ENCODE data around the gene PTCD1. TPM values are rescaled to one million over a fixed set of nuclear protein-coding genes. Genes with fewer than 3 reads are reported as not detected.

The PTCD1 gene
- polyA plus RNA-seq, 1 donor (not counting 4 experiments of a cell fraction or from before 2014, with no cell fraction given) = 2.8 TPM

- H3K9ac ChIP-seq (ENCODE audit: control insufficient read depth, extremely low read depth, insufficient read depth, low read length) = no peak overlapping the region
- peaks cover 37 to 45% of the 10 kb centered on the region in 2 experiments for H3K36me3 ChIP-seq (ENCODE audit: control insufficient read depth in 2 of 2, extremely low read depth in 1 of 2, insufficient read depth in 2 of 2, low read length in 2 of 2)
- no peak for DNase-seq (ENCODE audit: low read depth, low spot score)
- no peak overlapping the region for H3K4me2 ChIP-seq (ENCODE audit: control insufficient read depth, extremely low read depth, insufficient read depth, low read depth, low read length)
- TF ChIP-seq, protein P1, sequence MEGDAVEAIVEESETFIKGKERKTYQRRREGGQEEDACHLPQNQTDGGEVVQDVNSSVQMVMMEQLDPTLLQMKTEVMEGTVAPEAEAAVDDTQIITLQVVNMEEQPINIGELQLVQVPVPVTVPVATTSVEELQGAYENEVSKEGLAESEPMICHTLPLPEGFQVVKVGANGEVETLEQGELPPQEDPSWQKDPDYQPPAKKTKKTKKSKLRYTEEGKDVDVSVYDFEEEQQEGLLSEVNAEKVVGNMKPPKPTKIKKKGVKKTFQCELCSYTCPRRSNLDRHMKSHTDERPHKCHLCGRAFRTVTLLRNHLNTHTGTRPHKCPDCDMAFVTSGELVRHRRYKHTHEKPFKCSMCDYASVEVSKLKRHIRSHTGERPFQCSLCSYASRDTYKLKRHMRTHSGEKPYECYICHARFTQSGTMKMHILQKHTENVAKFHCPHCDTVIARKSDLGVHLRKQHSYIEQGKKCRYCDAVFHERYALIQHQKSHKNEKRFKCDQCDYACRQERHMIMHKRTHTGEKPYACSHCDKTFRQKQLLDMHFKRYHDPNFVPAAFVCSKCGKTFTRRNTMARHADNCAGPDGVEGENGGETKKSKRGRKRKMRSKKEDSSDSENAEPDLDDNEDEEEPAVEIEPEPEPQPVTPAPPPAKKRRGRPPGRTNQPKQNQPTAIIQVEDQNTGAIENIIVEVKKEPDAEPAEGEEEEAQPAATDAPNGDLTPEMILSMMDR (optimal IDR thresholded peaks at IDR 0.05 in 1 of 3, IDR thresholded peaks at IDR 0.05 in 1 of 3, conservative IDR thresholded peaks at IDR 0.05 in 1 of 3; ENCODE audit: extremely low read depth in 1 of 3, insufficient read depth in 2 of 3, low read length in 3 of 3) = no peak
- TF ChIP-seq EZH2 (IDR thresholded peaks at IDR 0.05; ENCODE audit: low read length) = no peak
- H3K4me1 ChIP-seq (ENCODE audit: control insufficient read depth, extremely low read depth, insufficient read depth, low read length) = no peaks in the 10 kb centered on the region
- no peaks in the 10 kb centered on the region for H3K9me3 ChIP-seq (ENCODE audit: control insufficient read depth, low read depth, low read length)
- H2AFZ ChIP-seq (ENCODE audit: control insufficient read depth, low read length) = no peak overlapping the region
- no peaks in the 10 kb centered on the region for H3K79me2 ChIP-seq (ENCODE audit: control insufficient read depth, insufficient read depth, low read length)
- dilution Hi-C loops (cut with MboI; ENCODE audit: extremely low pct_ligation_motif_present, low sequenced_read_pairs) = no loop called here
- no peak for FAIRE-seq
- H3K9me1 ChIP-seq (ENCODE audit: control insufficient read depth, extremely low read depth, insufficient read depth, low read length) = no peaks in the 10 kb centered on the region
- H3K4me3 ChIP-seq (ENCODE audit: control insufficient read depth in 2 of 3, extremely low read depth in 1 of 3, insufficient read depth in 2 of 3, low read depth in 1 of 3, low read length in 3 of 3) = no peak overlapping the region
- peaks cover 4% of the 10 kb centered on the region for H4K20me1 ChIP-seq (ENCODE audit: control insufficient read depth, extremely low read depth, insufficient read depth, low read length)
- no peak overlapping the region for H3K27ac ChIP-seq (ENCODE audit: control insufficient read depth, insufficient read depth, low read length)
- no peaks in the 10 kb centered on the region for H3K27me3 ChIP-seq (ENCODE audit: control insufficient read depth, extremely low read depth, insufficient read depth, low read length)
Observed at GRCh38 chr7:99422186-99422585, 16.4 kb downstream of the PTCD1 start.

DNA sequence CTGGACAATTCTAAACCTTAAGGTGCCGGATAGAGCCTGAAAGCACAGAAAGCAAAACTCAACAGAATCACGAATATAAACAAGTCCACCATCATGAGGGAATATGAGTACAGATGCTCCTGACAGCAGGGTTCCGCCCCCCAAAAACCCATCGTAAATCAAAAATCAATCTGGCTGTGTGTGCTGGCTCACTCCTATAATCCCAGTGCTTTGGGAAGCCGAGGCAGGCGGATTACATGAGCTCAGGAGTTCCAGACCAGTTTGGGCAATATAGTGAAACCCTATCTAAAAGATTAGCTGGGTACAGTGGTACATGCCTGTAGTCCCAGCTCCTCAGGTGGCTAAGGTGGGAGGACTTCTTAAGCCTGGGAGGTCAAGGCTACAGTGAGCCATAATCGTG, 17.6 kb downstream of the PTCD1 start:
- FAIRE-seq = no peak
- TF ChIP-seq EZH2 (IDR thresholded peaks at IDR 0.05; ENCODE audit: low read length) = no peak
- TF ChIP-seq, protein P1 (optimal IDR thresholded peaks at IDR 0.05 in 1 of 3, IDR thresholded peaks at IDR 0.05 in 1 of 3, conservative IDR thresholded peaks at IDR 0.05 in 1 of 3; ENCODE audit: extremely low read depth in 1 of 3, insufficient read depth in 2 of 3, low read length in 3 of 3) = no peak
- Histone ChIP-seq H3K4me2 (ENCODE audit: control insufficient read depth, extremely low read depth, insufficient read depth, low read depth, low read length) (no peak overlapping the region), H3K4me1 (ENCODE audit: control insufficient read depth, extremely low read depth, insufficient read depth, low read length) (no peaks in the 10 kb centered on the region), H3K27ac (ENCODE audit: control insufficient read depth, insufficient read depth, low read length) (no peak overlapping the region), H3K9me1 (ENCODE audit: control insufficient read depth, extremely low read depth, insufficient read depth, low read length) (no peaks in the 10 kb centered on the region), H3K9me3 (ENCODE audit: control insufficient read depth, low read depth, low read length) (no peaks in the 10 kb centered on the region), H4K20me1 (ENCODE audit: control insufficient read depth, extremely low read depth, insufficient read depth, low read length) (peaks cover 4% of the 10 kb centered on the region), H3K79me2 (ENCODE audit: control insufficient read depth, insufficient read depth, low read length) (no peaks in the 10 kb centered on the region), H3K4me3 (ENCODE audit: control insufficient read depth in 2 of 3, extremely low read depth in 1 of 3, insufficient read depth in 2 of 3, low read depth in 1 of 3, low read length in 3 of 3) (no peak overlapping the region), H3K9ac (ENCODE audit: control insufficient read depth, extremely low read depth, insufficient read depth, low read length) (no peak overlapping the region), H3K27me3 (ENCODE audit: control insufficient read depth, extremely low read depth, insufficient read depth, low read length) (no peaks in the 10 kb centered on the region), H2AFZ (ENCODE audit: control insufficient read depth, low read length) (no peak overlapping the region), H3K36me3 (ENCODE audit: control insufficient read depth in 2 of 2, extremely low read depth in 1 of 2, insufficient read depth in 2 of 2, low read length in 2 of 2) (peaks cover 41 to 50% of the 10 kb centered on the region in 2 experiments)
- DNase-seq (ENCODE audit: low read depth, low spot score) = no peak
- dilution Hi-C loops (cut with MboI; ENCODE audit: extremely low pct_ligation_motif_present, low sequenced_read_pairs) = no loop called here
